KOPT-K1 (cell line): Measurements from ENCODE around the gene PPM1L.
"Not testable (repeated sequence)": the region's sequence is repeated elsewhere in the genome, so short reads cannot be mapped to it uniquely, and the experiment has no call there.

Source experiments
- H3K27ac ChIP-seq: fragments of 200-600 bp; sonication (generic); 2 replicates; pipeline ENCODE4 v1.5.1; 2016; ENCODE audit warnings: antibody characterized with exemption, mild to moderate bottlenecking, low read depth, low read length; ENCODE audit not compliant: poor library complexity, severe bottlenecking
- H3K36me3 ChIP-seq: fragments of 200-600 bp; sonication (generic); 2 replicates; pipeline ENCODE4 v1.5.1; 2017; ENCODE audit warnings: antibody characterized with exemption, mild to moderate bottlenecking, low read length, moderate library complexity; ENCODE audit not compliant: insufficient read depth
- H3K9me3 ChIP-seq: fragments of 200-600 bp; sonication (generic); 2 replicates; pipeline ENCODE4 v1.5.1; 2017; ENCODE audit warnings: antibody characterized with exemption, low read length, mild to moderate bottlenecking; ENCODE audit not compliant: insufficient read depth, poor library complexity, severe bottlenecking

The PPM1L gene

GRCh38 chr3:160980740-160981139 is 224.7 kb downstream of the PPM1L start:
- H3K27ac ChIP-seq = no peak overlapping the region
- H3K36me3 ChIP-seq = no peaks in the 10 kb centered on the region

GRCh38 chr3:160981217-160981938 is 225.3 kb downstream of the PPM1L start:
- H3K36me3 ChIP-seq = no peaks in the 10 kb centered on the region
- H3K27ac ChIP-seq = no peak overlapping the region
- H3K9me3 ChIP-seq = no peaks in the 10 kb centered on the region

More at GRCh38 chr3:160980740-160981139, 224.7 kb downstream of the PPM1L start:
- H3K9me3 ChIP-seq = no peaks in the 10 kb centered on the region

GRCh38 chr3:160982491-160982890 is 226.5 kb downstream of the PPM1L start:
- Histone ChIP-seq H3K9me3 (no peaks in the 10 kb centered on the region), H3K27ac (no peak overlapping the region)

DNA sequence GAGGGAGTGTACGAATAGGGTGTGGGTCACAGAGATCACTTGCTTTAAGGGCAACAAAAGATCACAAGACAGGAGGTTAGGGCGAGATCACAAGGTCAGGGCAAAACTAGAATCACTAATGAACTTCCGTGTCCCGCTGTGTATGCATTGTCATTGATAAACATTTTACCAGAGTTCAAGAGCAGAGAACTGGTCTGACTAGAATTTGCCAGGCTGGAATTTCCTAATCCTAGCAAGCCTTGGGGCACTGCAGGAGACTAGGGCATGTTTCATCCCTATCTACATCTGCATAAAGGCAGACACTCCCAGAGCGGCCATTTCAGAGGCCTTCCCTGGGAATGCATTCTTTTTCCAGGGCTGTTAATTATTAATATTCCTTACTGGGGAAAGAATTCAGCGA is 227.9 kb downstream of the PPM1L start:
- not testable (repeated sequence) for H3K27ac ChIP-seq, H3K36me3 ChIP-seq, H3K9me3 ChIP-seq

More at GRCh38 chr3:160982491-160982890, 226.5 kb downstream of the PPM1L start:
- H3K36me3 ChIP-seq = no peaks in the 10 kb centered on the region

DNA sequence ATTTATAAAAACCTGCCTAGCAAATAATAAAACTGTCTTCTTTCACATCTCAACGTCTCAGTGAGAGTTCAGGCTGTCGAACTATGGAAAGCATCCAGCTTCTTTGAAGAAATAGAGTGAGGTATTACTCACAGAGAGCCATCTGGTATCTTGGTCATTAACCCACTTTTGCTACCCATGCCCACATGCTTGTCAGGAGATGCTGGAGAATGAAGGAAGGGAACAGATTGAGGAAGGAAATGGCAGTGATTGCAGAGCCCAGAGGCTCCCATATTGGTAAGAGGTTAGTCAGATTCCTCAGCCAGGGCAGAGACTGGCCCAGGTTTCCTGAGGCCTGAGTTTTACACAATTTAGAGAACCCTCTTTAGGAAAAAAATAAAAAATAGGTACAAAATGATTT is 230.0 kb downstream of the PPM1L start:
- no peaks in the 10 kb centered on the region for H3K36me3 ChIP-seq
- no peaks in the 10 kb centered on the region for H3K9me3 ChIP-seq
- H3K27ac ChIP-seq = no peak overlapping the region

DNA sequence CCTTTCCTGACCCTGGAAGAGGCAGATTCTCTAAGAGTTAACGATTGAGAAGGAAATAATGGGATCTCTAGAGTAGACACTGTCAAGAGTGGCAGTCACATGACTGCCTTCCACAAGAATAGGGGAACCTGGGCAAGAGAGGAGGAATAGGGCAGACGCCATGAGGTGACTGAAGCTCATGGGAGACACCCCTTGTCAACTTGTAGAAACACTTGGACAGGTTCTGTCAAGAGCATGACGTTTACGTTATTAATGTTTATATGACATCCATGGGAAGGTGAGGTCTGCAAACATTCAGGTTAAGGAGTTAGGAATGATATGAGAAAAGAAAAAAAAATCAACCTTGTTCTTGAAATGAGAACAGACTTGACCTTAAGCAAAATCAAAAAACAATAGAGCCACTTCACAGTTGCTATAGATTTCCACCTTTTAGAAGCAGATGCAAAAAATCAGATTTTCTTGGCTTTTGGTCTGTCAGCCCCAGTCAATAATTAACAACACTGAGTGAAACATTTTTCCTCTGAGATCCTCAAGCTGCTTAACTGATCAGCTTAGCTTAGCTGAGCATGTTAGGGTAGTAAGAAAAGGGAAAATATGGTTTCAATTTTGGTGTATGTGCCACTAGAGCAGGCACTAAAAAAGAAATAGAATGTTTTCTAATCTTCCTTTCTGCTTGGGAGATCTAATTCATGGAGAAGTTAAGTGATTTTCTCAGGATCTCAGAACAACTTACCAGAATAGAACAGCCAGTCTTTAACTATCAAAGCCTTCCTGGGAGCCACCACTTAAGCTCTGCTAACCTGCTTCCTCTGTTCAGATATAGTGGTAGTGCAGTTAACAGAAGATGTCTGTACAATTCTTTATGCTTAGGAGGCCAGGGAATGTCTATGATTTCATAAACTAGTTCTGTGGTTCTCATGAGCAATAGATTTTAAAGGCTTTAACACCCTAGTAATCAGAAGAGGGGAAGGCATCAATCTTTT is 232.2 kb downstream of the PPM1L start:
- H3K9me3 ChIP-seq = no peaks in the 10 kb centered on the region
- H3K27ac ChIP-seq = no peak overlapping the region
- no peaks in the 10 kb centered on the region for H3K36me3 ChIP-seq

DNA sequence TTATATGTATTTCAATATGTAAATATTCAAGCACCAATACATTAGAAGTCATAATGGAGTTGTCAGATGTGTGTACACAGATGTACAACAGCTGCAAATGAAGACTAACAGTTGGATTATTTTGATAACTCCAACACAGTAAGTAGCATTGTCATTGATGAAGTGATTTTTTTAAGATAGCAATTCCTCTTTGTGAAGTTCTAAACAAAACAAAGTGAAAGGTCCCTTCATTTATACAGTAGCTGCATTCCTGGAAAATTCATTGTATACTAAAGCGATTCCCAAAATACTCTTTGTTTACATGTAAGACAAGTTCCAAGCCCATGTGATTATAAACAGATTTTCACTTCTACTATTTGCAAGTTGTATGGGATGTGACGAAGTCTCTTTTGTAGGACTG is 234.4 kb downstream of the PPM1L start:
- Histone ChIP-seq H3K36me3 (no peaks in the 10 kb centered on the region), H3K27ac (no peak overlapping the region), H3K9me3 (no peaks in the 10 kb centered on the region)

DNA sequence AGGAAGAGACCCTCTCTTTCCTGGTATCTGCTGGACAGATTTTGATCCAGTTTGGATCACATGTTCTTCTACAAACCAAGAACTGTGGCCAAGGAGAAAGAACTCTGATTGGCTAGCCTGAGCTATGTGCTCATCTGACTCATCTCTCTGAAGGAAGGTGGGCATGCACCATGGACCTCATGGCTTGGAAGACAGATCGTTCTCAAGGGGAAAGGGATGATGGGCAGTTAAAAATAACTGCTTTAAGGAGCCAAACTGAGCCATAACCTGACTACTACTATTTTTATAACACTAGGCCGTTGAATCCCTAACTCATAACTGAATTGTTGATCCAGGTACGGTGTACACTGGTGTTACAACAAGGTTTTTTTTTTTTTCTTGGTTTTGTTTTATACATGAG is 236.7 kb downstream of the PPM1L start:
- Histone ChIP-seq H3K9me3 (no peaks in the 10 kb centered on the region), H3K36me3 (no peaks in the 10 kb centered on the region), H3K27ac (no peak overlapping the region)

DNA sequence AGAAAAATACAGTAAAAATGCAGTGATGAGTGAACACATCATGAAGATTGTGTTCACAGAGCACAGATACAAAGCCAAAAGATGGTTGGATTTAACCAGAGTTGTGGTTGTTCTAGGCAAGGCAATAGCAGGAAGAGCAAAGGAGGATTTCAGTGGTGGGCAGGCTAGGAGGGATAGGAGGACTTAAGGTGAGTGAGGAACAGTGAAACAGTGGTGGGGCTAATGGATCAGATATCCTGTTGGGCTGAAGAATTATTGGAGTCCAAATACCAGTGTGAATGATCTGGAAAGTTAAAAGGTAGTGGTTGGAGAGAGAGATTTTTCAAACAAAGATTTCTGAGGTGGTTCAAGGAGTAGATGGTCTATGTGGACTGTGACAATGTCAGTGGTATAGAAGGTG is 240.8 kb downstream of the PPM1L start:
- H3K9me3 ChIP-seq = no peaks in the 10 kb centered on the region
- no peaks in the 10 kb centered on the region for H3K36me3 ChIP-seq
- H3K27ac ChIP-seq = no peak overlapping the region

- Histone ChIP-seq H3K27ac (no peak overlapping the region), H3K9me3 (no peaks in the 10 kb centered on the region), H3K36me3 (no peaks in the 10 kb centered on the region)
Measured at GRCh38 chr3:160998581-160998980, 242.6 kb downstream of the PPM1L start.

DNA sequence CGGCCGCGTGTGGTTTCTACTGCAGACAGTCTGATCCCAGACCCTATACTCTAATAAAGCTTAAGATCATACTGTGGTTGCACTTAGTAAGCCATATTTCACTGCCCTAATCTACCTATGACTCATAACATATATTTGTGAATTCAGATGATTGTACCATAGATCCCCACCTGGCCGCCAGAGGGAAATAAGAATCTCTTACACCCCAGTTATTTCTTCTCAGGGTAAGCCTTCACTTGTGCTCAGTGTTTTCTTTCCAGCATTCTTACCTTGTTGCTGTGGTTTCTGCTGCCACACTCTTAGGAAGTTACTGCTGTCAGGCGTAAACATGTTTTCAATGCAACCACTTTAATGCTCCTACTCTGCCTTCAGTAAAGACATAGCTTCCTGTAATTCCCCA is 243.2 kb downstream of the PPM1L start:
- H3K36me3 ChIP-seq = no peaks in the 10 kb centered on the region
- no peaks in the 10 kb centered on the region for H3K9me3 ChIP-seq
- H3K27ac ChIP-seq = no peak overlapping the region

DNA sequence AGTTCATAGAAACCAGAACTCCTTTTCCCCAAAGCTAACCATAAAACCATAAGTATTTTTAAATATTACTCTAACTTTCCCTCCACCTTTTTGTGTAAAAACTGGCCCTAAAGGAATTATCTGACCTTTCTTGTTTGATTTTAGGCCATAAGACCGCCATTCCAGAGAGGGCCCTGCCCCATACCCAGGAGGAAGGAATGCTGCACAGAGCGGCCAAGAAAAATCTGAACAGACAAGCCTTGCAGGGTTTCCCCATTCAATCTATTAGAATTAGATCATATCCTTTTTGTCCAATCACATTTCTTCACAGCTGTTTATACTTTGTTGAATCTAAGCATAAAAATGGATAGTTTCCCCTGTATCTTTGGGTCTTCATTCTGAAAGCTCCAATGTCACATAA is 252.1 kb downstream of the PPM1L start:
- no peaks in the 10 kb centered on the region for H3K9me3 ChIP-seq
- no peaks in the 10 kb centered on the region for H3K36me3 ChIP-seq
- H3K27ac ChIP-seq = no peak overlapping the region

- H3K36me3 ChIP-seq = not testable (repeated sequence)
Measured at GRCh38 chr3:161010151-161010550, 254.1 kb downstream of the PPM1L start.

GRCh38 chr3:161014843-161015749 is 259.1 kb downstream of the PPM1L start:
- H3K9me3 ChIP-seq = no peaks in the 10 kb centered on the region
- no peaks in the 10 kb centered on the region for H3K36me3 ChIP-seq
- no peak overlapping the region for H3K27ac ChIP-seq

More at GRCh38 chr3:161010151-161010550, 254.1 kb downstream of the PPM1L start:
- H3K27ac ChIP-seq, H3K9me3 ChIP-seq: not testable (repeated sequence)
